ENCODE measurements around the gene NKTR.

GRCh38 chr3:42652251-42652610 is 51.7 kb downstream of the NKTR start:
- no peak for TF ChIP-seq CTCF (IDR thresholded peaks at IDR 0.05; ENCODE audit: insufficient read depth, low read length)
- no peak for TF ChIP-seq POLR2AphosphoS5 (IDR thresholded peaks at IDR 0.05; ENCODE audit: low read depth)
- TF ChIP-seq GABPA (IDR thresholded peaks at IDR 0.05; ENCODE audit: low read depth): no peak
- no peak for TF ChIP-seq REST (IDR thresholded peaks at IDR 0.05; ENCODE audit: insufficient replicate concordance, low read depth)
- TF ChIP-seq SPI1 (IDR thresholded peaks at IDR 0.05; ENCODE audit: borderline replicate concordance, low read depth): no peak
